Activated CD4-positive, alpha-beta T cell treated with anti-CD3 and anti-CD28 coated beads, Interleukin-2, Interleukin-6, amounts not matched to agents 100 ng/mL and 50 ng/mL, durations not matched to agents 16 hours and 8 hours (primary cell): Measurements from ENCODE around the gene HSPA12A.

Experiments
- DNase-seq: peaks from one replicate; pipeline ENCODE4 v3.0.0-alpha.2; 2020

HSPA12A gene

GRCh38 chr10:116688741-116689495, 53.4 kb downstream of the HSPA12A start:
- no peak for DNase-seq

- DNase-seq = no peak
Observed at GRCh38 chr10:116688241-116688711, 54.1 kb downstream of the HSPA12A start.

GRCh38 chr10:116687633-116688032, 54.7 kb downstream of the HSPA12A start:
- no peak for DNase-seq

- no peak for DNase-seq
Observed at GRCh38 chr10:116686632-116687031, 55.7 kb downstream of the HSPA12A start.

GRCh38 chr10:116685807-116686206, 56.6 kb downstream of the HSPA12A start:
- no peak for DNase-seq

GRCh38 chr10:116684781-116685180, 57.6 kb downstream of the HSPA12A start:
- DNase-seq = no peak

GRCh38 chr10:116683821-116684220, 58.5 kb downstream of the HSPA12A start:
- no peak for DNase-seq

GRCh38 chr10:116683166-116683565, 59.2 kb downstream of the HSPA12A start:
- no peak for DNase-seq

GRCh38 chr10:116679351-116679750, 63.0 kb downstream of the HSPA12A start:
- DNase-seq = no peak

GRCh38 chr10:116676633-116677032, 65.7 kb downstream of the HSPA12A start:
- DNase-seq = no peak

- no peak for DNase-seq
Observed at GRCh38 chr10:116676118-116676517, 66.2 kb downstream of the HSPA12A start.

- no peak for DNase-seq
Observed at GRCh38 chr10:116674901-116675423, 67.4 kb downstream of the HSPA12A start.

- no peak for DNase-seq
Observed at GRCh38 chr10:116673866-116674265, 68.5 kb downstream of the HSPA12A start.

GRCh38 chr10:116672891-116673290, 69.5 kb downstream of the HSPA12A start:
- DNase-seq = no peak

- no peak for DNase-seq
Observed at GRCh38 chr10:116671274-116671926, 71.0 kb downstream of the HSPA12A start.

- no peak for DNase-seq
Observed at GRCh38 chr10:116670706-116671105, 71.7 kb downstream of the HSPA12A start.

- no peak for DNase-seq
Observed at GRCh38 chr10:116669832-116670644, 72.3 kb downstream of the HSPA12A start.

- no peak for DNase-seq
Observed at GRCh38 chr10:116669080-116669479, 73.3 kb downstream of the HSPA12A start.

- DNase-seq = no peak
Observed at GRCh38 chr10:116668446-116668845, 73.9 kb downstream of the HSPA12A start.

- no peak for DNase-seq
Observed at GRCh38 chr10:116668018-116668417, 74.3 kb downstream of the HSPA12A start.

- DNase-seq = no peak
Observed at GRCh38 chr10:116667484-116667883, 74.9 kb downstream of the HSPA12A start.

- no peak for DNase-seq
Observed at GRCh38 chr10:116665541-116666125, 76.7 kb downstream of the HSPA12A start.

GRCh38 chr10:116664631-116665030, 77.7 kb downstream of the HSPA12A start:
- DNase-seq = no peak
